ENCODE measurements around the gene CBR1. TPM values are rescaled to one million over a fixed set of nuclear protein-coding genes. Genes with fewer than 3 reads are reported as not detected.
"Not testable (repeated sequence)": the region's sequence is repeated elsewhere in the genome, so short reads cannot be mapped to it uniquely, and the experiment has no call there.

The CBR1 gene
- total RNA-seq, 1 donor from 2014 or later: 62.8 TPM

- H3K4me3 Mint-ChIP-seq: peak within 1 kb of the TSS; percentile 93
- DNase-seq (ENCODE audit: low spot score): peak; percentile 91
- peaks cover 23% of the 10 kb centered on the region for H3K4me1 Mint-ChIP-seq (ENCODE audit: low read depth)
- H3K27ac Mint-ChIP-seq: peak within 1 kb of the TSS; percentile 98
- H3K9me3 Mint-ChIP-seq: no peaks in the 10 kb centered on the region
- H3K36me3 Mint-ChIP-seq (ENCODE audit: low read depth): peaks cover 29% of the 10 kb centered on the region
- peaks cover 3% of the 10 kb centered on the region for H3K27me3 Mint-ChIP-seq (ENCODE audit: insufficient read depth)
- intact Hi-C loops (cut with micrococcal nuclease): loop anchor here (1.0 to 10.0 kb wide), 10 partner anchors 9 to 1173 kb away; partner anchors contain the start of genes CBR3, CHAF1B, DOP1B and MORC3
Measured at GRCh38 chr21:36060159-36060921, 9.5 kb upstream of the CBR1 start, which contains the start of gene SETD4. Gene SETD4, minus strand, starts transcription at chr21:36060526. Its CDS starts 1,638 bp downstream, at chr21:36058888.

- H3K27me3 Mint-ChIP-seq (ENCODE audit: insufficient read depth): peaks cover 3% of the 10 kb centered on the region
- no peak overlapping the region for H3K27ac Mint-ChIP-seq
- DNase-seq (ENCODE audit: low spot score): no peak
- H3K4me3 Mint-ChIP-seq: no peak overlapping the region
- H3K4me1 Mint-ChIP-seq (ENCODE audit: low read depth): peaks cover 33% of the 10 kb centered on the region
- H3K36me3 Mint-ChIP-seq (ENCODE audit: low read depth): peaks cover 20% of the 10 kb centered on the region
- H3K9me3 Mint-ChIP-seq: no peaks in the 10 kb centered on the region
- intact Hi-C loops (cut with micrococcal nuclease): loop anchor here (2.0 to 10.0 kb wide), 4 partner anchors 73 to 1174 kb away; partner anchors contain the start of genes CBR3 and RUNX1
Measured at GRCh38 chr21:36061445-36061844, 8.4 kb upstream of the CBR1 start.

GRCh38 chr21:36063375-36064084 lies 6.3 kb upstream of the CBR1 start:
- intact Hi-C loops (cut with micrococcal nuclease): loop anchor here (5.0 to 10.0 kb wide), 3 partner anchors 1019 to 1176 kb away; partner anchors contain the start of gene RUNX1
- no peak overlapping the region for H3K4me3 Mint-ChIP-seq
- DNase-seq (ENCODE audit: low spot score): no peak
- H3K9me3 Mint-ChIP-seq: no peaks in the 10 kb centered on the region
- H3K36me3 Mint-ChIP-seq (ENCODE audit: low read depth): peaks cover 4% of the 10 kb centered on the region
- peaks cover 3% of the 10 kb centered on the region for H3K27me3 Mint-ChIP-seq (ENCODE audit: insufficient read depth)
- H3K27ac Mint-ChIP-seq: no peak overlapping the region
- H3K4me1 Mint-ChIP-seq (ENCODE audit: low read depth): peaks cover 21% of the 10 kb centered on the region

GRCh38 chr21:36064085-36064460 lies 5.8 kb upstream of the CBR1 start:
- H3K27me3 Mint-ChIP-seq (ENCODE audit: insufficient read depth): peaks cover 3% of the 10 kb centered on the region
- no peak overlapping the region for H3K27ac Mint-ChIP-seq
- no peak overlapping the region for H3K4me3 Mint-ChIP-seq
- peaks cover 2% of the 10 kb centered on the region for H3K36me3 Mint-ChIP-seq (ENCODE audit: low read depth)
- peaks cover 4% of the 10 kb centered on the region for H3K9me3 Mint-ChIP-seq
- DNase-seq (ENCODE audit: low spot score): no peak
- intact Hi-C loops (cut with micrococcal nuclease): loop anchor here (5.0 to 10.0 kb wide), 3 partner anchors 1019 to 1177 kb away; partner anchors contain the start of gene RUNX1
- H3K4me1 Mint-ChIP-seq (ENCODE audit: low read depth): peaks cover 17% of the 10 kb centered on the region

GRCh38 chr21:36065497-36066036 lies 4.3 kb upstream of the CBR1 start:
- Mint-ChIP-seq H3K27ac (peak overlapping the region; percentile 66), H3K9me3 (peaks cover 9% of the 10 kb centered on the region), H3K4me3 (no peak overlapping the region), H3K27me3 (ENCODE audit: insufficient read depth) (no peaks in the 10 kb centered on the region), H3K36me3 (ENCODE audit: low read depth) (peaks cover 10% of the 10 kb centered on the region), H3K4me1 (ENCODE audit: low read depth) (peaks cover 27% of the 10 kb centered on the region)
- intact Hi-C loops (cut with micrococcal nuclease): loop anchor here (10.0 kb wide), 2 partner anchors 1021 to 1081 kb away; partner anchors contain the start of gene RUNX1
- no peak for DNase-seq (ENCODE audit: low spot score)

- no peaks in the 10 kb centered on the region for H3K27me3 Mint-ChIP-seq (ENCODE audit: insufficient read depth)
- H3K36me3 Mint-ChIP-seq (ENCODE audit: low read depth): peaks cover 27% of the 10 kb centered on the region
- peaks cover 9% of the 10 kb centered on the region for H3K9me3 Mint-ChIP-seq
- H3K27ac Mint-ChIP-seq: peak overlapping the region; percentile 12
- H3K4me1 Mint-ChIP-seq (ENCODE audit: low read depth): peaks cover 46% of the 10 kb centered on the region
- H3K4me3 Mint-ChIP-seq: peak overlapping the region; percentile 91
- DNase-seq (ENCODE audit: low spot score): no peak
- intact Hi-C loops (cut with micrococcal nuclease): loop anchor here (1.0 to 10.0 kb wide), 6 partner anchors 9 to 1084 kb away; partner anchors contain the start of genes RUNX1 and SETD4
Measured at GRCh38 chr21:36068748-36069398, 951 bp upstream of the CBR1 start.

- peaks cover 9% of the 10 kb centered on the region for H3K9me3 Mint-ChIP-seq
- H3K36me3 Mint-ChIP-seq (ENCODE audit: low read depth): peaks cover 31% of the 10 kb centered on the region
- peak overlapping the region; percentile 91 for H3K4me3 Mint-ChIP-seq
- intact Hi-C loops (cut with micrococcal nuclease): no loop called here
- H3K27ac Mint-ChIP-seq: peak overlapping the region; percentile 59
- no peak for DNase-seq (ENCODE audit: low spot score)
- no peaks in the 10 kb centered on the region for H3K27me3 Mint-ChIP-seq (ENCODE audit: insufficient read depth)
- peaks cover 48% of the 10 kb centered on the region for H3K4me1 Mint-ChIP-seq (ENCODE audit: low read depth)
Measured at GRCh38 chr21:36070999-36071398, 1.2 kb downstream of the CBR1 start.

- H3K9me3 Mint-ChIP-seq: peaks cover 9% of the 10 kb centered on the region
- H3K27ac Mint-ChIP-seq: no peak overlapping the region
- peaks cover 31% of the 10 kb centered on the region for H3K36me3 Mint-ChIP-seq (ENCODE audit: low read depth)
- H3K27me3 Mint-ChIP-seq (ENCODE audit: insufficient read depth): no peaks in the 10 kb centered on the region
- H3K4me1 Mint-ChIP-seq (ENCODE audit: low read depth): peaks cover 58% of the 10 kb centered on the region
- no peak for DNase-seq (ENCODE audit: low spot score)
- peak overlapping the region; percentile 56 for H3K4me3 Mint-ChIP-seq
- intact Hi-C loops (cut with micrococcal nuclease): no loop called here
Measured at GRCh38 chr21:36072453-36073162, 2.8 kb downstream of the CBR1 start.

- Mint-ChIP-seq H3K9me3 (peaks cover 9% of the 10 kb centered on the region), H3K4me1 (ENCODE audit: low read depth) (peaks cover 62% of the 10 kb centered on the region), H3K4me3 (no peak overlapping the region), H3K27me3 (ENCODE audit: insufficient read depth) (no peaks in the 10 kb centered on the region), H3K36me3 (ENCODE audit: low read depth) (peaks cover 31% of the 10 kb centered on the region), H3K27ac (no peak overlapping the region)
- intact Hi-C loops (cut with micrococcal nuclease): no loop called here
- DNase-seq (ENCODE audit: low spot score): no peak
Measured at GRCh38 chr21:36073181-36073580, 3.4 kb downstream of the CBR1 start.

GRCh38 chr21:36073911-36074310 lies 4.1 kb downstream of the CBR1 start:
- H3K27me3 Mint-ChIP-seq (ENCODE audit: insufficient read depth); intact Hi-C loops (cut with micrococcal nuclease); DNase-seq (ENCODE audit: low spot score); H3K4me3 Mint-ChIP-seq; H3K9me3 Mint-ChIP-seq; H3K27ac Mint-ChIP-seq: not testable (repeated sequence)
- Mint-ChIP-seq H3K36me3 (ENCODE audit: low read depth) (peaks cover 34% of the 10 kb centered on the region), H3K4me1 (ENCODE audit: low read depth) (peaks cover 70% of the 10 kb centered on the region)

- Mint-ChIP-seq H3K36me3 (ENCODE audit: low read depth) (peaks cover 31% of the 10 kb centered on the region), H3K27me3 (ENCODE audit: insufficient read depth) (no peaks in the 10 kb centered on the region), H3K4me1 (ENCODE audit: low read depth) (peaks cover 76% of the 10 kb centered on the region), H3K27ac (no peak overlapping the region), H3K9me3 (peaks cover 3% of the 10 kb centered on the region), H3K4me3 (no peak overlapping the region)
- intact Hi-C loops (cut with micrococcal nuclease): no loop called here
- DNase-seq (ENCODE audit: low spot score): no peak
Measured at GRCh38 chr21:36075171-36075570, 5.3 kb downstream of the CBR1 start.

- peaks cover 31% of the 10 kb centered on the region for H3K36me3 Mint-ChIP-seq (ENCODE audit: low read depth)
- no peak overlapping the region for H3K4me3 Mint-ChIP-seq
- peak overlapping the region; percentile 15 for H3K27ac Mint-ChIP-seq
- no peak for DNase-seq (ENCODE audit: low spot score)
- peaks cover 3% of the 10 kb centered on the region for H3K9me3 Mint-ChIP-seq
- intact Hi-C loops (cut with micrococcal nuclease): no loop called here
- peaks cover 68% of the 10 kb centered on the region for H3K4me1 Mint-ChIP-seq (ENCODE audit: low read depth)
- no peaks in the 10 kb centered on the region for H3K27me3 Mint-ChIP-seq (ENCODE audit: insufficient read depth)
Measured at GRCh38 chr21:36075953-36076352, 6.1 kb downstream of the CBR1 start.
